GM21528 (cell line): ENCODE measurements around the gene PSTPIP1.

Experiments used
- ATAC-seq: cut with Tn5 transposase; IDR thresholded peaks from one replicate; pipeline ENCODE4 v1.9.1; 2021; ENCODE audit warnings: mild to moderate bottlenecking, moderate library complexity; ENCODE audit not compliant: unreplicated experiment, low FRiP score

PSTPIP1 gene

DNA sequence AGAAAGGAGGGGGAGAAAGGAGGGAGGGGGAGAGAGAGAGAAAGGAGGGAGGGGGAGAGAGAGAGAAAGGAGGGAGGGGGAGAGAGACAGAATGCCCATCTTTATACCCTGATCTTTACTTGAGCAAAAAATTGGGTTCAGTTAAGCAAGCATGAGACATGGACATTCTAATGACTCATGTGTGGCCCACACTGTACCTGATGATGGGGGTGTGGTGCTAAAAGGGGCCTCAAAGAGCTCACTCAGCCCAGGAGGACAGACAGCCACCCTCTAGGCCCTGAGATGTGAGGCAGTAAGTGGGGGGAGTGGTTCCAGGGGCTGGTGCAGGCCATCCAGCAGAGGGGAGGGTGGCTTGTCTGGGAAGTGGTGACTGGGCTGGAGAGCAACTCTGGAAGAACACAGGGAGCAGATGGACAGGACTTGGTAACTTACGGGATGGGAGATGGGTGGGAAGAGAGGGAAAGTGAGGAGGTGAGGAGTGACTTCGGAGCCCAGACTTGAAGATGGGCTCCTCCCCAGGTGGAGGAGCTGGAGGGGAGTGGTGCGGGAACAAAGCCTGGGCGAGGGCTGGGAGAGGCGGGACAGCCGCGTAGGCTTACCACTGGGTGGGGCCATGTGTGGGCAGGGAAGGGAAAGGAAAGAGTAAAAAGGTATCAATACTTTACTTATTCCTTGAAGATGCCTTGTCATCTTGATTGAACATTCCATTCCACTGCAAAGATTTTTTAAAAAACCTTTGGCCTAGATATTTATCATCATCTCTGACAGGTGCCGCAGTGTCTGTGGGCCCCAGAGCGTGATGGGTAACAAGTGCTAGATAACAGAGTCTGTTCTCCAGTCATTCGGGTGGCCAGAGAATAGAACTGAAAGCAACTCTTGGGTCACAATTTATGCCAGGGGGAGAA lies 43.6 kb downstream of the PSTPIP1 start:
- ATAC-seq: no peak

GRCh38 chr15:77039217-77039533 lies 44.2 kb downstream of the PSTPIP1 start:
- ATAC-seq: no peak

DNA sequence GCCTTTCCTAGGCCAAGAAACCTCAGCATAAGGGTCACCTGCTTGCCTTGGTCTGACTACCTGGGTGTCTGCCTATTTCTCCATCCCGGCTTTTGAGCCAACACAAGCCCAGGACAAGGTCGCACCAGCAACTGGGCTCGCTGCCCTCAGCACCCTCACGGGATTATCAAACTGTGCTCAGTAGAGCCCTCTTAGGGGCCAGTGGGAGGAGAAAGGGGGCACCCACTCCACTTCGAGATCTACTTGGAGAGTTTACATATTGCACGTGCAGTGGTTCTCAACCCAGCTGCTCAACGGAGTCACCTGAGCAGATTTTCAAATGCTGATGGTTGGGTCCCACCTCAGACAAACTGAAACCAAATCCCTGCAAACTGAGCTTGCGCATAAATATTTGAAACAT lies 44.9 kb downstream of the PSTPIP1 start:
- ATAC-seq: no peak

DNA sequence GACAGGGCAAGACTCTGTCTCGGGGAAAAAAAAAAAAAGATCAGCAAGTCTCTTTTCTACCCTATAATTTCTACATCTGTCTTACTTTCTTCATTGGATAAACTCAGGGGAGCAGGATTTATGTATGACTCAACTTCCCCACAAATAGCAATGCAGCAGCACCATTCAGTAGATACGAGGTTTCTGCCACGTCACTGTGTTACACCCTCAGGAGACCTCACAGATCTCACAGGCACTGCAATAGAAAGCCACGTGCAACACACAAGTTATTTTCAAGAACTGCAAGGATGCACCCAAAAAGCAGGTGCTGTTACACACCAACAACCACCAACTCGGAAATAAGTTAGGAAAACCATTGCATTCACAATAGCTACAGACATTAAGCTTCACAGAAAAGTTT lies 45.7 kb downstream of the PSTPIP1 start:
- no peak for ATAC-seq

GRCh38 chr15:77042245-77042919 lies 47.5 kb downstream of the PSTPIP1 start:
- no peak for ATAC-seq

DNA sequence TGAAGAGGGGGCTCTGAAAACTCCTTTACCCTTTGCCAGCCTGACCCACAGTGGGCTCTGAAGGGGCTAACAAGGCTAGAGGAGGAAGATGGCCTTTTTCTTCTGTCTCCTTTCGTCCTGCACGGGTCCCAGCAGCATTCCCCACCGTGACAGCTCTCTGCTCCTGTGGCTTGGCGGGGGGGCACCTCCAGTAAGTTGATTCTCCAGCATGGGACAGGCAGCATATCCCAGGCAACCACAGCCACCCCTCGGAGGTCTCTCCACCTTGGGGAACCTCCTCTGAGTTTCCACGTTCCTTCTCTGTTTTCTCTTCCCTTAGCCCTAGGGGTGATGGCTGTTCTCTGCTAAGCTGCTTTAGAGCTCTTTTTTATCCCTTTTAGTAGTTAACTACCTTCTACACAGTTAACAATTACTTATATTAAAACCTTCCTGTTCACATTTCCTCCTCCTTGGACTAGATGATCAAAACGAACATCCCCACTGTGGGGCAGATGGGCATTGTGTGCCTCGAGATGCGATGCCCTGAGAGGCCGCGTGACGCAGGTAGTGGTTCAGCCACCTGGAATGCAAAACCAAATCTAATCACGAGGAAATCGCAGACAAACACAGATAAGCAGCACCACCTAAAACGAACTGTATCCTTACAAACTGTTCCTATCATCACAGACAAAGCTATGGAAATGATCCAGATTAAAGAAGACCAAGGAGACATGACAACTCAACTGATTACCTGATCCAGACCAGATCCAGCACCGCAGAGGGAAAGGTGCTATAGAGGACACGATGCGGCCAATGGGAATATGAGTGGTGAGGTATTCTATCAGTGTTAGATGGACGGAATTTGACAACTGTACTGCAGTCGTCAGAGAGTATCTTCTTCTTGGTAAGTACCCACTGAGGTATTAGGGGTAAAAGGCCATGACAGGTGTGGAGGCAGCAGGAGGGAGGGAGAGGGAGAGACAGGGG lies 48.3 kb downstream of the PSTPIP1 start:
- no peak for ATAC-seq

DNA sequence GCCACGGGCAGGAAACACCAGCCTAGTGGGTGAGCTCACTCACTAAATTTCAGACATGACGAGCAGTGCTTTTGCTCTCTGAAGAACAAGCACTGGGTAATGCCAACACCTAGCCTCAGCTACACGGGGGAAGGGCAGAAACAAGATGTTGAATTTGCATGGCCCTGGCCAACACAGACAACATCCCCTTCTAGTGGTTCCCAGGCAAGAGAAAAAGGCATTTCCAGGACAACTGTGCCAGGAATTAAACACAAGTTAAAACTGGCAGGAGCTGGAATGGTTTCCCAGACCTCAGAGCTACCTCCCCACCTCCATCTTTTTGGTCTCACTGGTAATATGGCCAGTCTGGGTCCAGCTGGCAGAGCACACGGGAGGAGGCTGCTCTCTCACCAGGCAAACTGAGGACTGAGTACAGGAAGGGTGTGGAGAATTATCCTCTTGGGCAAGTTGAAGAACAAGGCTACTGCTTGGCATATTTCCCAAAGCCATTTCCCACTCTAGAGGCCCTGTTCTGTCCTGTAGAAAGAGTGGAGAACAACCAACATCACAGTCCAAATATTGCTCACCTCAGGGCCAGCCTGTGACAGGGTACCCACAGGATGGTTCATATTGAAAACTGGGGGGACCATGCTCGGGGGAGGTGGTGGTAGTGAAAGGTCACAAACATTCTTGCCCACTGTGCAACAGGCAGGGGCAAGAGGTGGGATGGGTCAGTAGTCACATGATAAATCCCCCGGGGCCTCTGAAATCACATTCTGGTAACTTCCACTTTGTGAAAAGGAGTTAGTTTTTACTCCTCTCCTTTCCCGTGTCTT lies 49.5 kb downstream of the PSTPIP1 start:
- ATAC-seq: no peak

DNA sequence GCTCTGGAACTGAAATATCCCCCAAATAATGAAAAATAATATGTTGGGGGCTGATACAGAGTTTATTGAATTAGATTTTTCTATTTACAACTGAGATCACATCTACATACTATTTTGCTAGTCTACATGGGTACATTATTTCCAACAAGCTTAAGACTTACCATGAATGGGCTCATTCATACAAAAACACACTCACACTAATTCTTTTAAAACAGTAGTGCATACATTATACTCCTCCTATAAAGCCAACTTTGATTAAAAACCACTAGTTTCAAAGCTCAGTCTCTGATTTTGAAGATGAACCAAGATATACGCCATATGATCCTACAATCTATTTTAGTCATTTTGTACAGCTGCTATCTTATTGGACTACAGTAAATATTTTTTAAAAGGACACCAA lies 51.1 kb downstream of the PSTPIP1 start:
- no peak for ATAC-seq

DNA sequence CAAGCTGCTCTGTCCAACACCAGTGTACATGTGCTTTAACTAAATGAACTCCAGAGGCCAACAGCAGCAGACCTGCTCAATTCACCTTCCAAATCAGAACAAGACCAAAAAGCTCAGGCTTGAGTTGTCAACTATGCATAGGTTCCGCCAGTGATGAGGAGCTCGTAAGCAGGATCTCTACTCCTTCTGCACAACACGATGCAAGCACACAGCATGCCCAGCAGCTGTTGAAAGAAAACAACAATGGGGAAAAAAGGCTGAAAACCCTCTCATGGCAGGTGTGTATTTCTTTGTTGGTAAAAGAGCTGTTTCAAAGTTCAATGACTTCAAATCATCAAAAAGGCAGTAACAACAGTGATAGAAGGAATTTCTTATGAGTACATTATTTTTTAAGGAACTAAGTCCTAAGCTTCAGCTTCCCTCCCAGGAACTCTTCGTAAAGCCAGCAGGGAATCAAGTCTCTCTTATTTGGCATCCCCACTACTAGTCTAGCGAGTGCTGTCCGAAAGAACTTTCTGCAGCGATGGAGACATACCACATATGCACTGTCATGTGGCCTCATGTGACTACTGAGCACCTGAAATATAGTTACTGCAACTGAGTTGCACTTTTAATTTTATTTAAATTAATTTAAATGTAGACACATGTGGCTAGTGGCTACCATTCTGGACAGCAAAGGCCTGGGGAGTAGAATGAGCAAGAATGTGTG lies 51.9 kb downstream of the PSTPIP1 start:
- no peak for ATAC-seq

DNA sequence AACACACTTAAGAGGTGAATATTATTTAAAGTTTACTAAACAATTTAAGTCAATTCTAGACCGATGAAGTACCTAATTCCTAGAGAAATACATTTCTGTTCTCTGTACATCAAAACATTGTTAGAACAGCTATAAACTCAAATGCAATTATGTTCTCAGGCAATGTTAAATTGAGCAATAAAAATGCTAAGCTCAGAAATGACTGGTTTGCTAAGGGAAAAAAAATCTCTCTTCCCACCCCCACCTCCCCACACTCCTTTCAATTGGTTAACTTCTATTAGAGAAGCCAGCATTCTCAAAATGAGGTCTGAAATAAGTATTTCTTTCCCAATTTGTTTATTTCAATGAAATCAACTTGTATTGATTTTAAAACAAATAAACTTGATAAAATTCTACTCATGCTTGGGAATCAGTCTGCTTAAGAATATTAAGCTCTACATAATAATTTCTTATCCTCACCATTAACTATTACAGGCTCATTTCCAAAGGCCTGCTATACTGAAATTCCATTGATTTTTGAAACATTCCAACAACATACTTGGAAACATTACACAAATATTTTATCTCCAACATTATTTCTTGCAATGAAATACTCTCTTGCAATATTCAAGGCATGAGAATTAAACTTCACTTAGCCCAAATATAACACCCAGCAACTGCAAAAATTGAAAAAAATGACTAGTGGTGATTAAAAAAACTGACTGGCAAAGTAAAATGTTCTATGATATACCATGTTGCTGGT lies 53.4 kb downstream of the PSTPIP1 start:
- no peak for ATAC-seq

GRCh38 chr15:77052556-77052955 lies 57.6 kb downstream of the PSTPIP1 start:
- no peak for ATAC-seq

DNA sequence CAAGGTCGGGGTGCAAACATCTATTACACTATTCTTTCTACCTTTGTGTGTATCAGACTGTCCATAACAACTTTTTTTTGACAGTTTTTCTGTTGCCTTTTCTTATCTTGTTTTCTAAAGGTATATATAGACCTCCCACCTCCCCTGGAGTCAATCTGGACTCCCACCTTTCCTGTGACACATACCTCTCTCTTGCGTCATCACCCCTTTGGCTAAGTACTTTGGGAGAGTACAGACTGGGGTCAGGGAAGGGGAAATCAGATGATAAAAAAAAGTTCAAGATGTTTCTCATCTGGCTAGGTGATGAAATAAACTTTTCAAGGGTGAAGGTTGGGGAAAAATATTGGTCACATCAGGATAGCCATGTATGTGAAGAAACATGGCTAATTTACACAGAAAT lies 58.8 kb downstream of the PSTPIP1 start:
- no peak for ATAC-seq

DNA sequence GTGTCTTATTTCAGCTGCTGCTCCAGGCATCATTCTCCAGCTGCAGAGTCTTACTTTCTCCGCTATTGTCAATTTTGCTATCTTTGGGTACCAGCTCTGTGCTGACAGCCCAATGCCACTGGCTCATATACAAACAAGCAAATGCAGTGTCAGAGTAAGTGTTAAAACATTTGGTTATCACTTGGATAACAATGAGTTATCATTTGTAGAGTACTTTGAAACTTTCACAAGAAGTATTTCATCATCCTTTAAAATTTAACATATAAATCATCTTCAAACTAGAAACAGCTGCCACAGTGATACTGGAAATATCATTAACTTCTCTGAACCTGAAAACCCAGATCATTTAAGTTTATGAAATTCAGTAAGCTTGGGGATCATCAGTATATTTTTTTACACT lies 62.1 kb downstream of the PSTPIP1 start:
- ATAC-seq: no peak

- ATAC-seq: no peak
Measured at GRCh38 chr15:77057685-77058084, 62.8 kb downstream of the PSTPIP1 start.

DNA sequence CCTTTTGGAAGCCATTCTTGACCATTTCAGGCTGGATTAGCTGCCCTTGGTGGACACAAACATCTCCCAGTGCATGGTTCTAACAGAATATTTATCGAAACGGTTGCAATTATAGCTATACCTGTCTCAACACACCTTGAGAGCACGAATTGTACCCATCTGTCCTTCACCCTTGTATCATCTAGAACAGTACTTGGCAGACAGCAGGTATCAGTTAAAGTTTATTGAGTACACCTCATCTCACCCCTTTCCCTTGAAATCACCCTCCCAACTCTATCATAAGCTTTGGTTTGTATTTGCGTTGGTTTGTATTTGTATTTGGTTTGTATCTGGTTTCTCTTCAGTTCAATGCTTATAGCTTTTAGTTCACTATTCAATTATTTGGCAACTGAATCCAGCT lies 63.5 kb downstream of the PSTPIP1 start:
- no peak for ATAC-seq

DNA sequence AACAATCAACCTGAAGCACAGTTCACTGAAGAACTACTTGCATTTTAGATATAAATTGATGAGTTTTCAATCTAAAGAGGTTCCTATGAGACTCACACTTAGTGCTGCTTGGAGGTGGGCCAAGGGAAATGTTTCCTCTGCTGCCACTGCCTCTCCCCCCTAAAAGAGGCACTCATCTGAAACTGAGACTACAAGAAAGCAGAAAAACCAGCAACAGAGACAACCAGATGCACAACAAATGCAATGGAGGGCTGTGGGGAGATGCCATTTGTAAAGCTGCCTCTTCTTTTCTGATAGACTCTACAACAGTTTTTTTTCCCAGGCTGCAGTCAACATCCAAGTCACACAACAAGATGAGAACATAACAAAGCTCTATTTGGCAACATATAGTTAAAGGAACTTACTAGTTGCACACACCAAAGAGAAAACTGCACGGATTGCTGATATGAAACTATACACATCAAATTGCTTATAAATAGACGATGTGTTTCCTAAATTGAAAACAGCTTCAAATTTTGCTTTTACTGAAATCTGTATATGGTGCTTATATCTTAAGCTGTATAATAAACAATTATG lies 64.9 kb downstream of the PSTPIP1 start:
- no peak for ATAC-seq

GRCh38 chr15:77060546-77060945 lies 65.6 kb downstream of the PSTPIP1 start:
- no peak for ATAC-seq

GRCh38 chr15:77063249-77063648 lies 68.3 kb downstream of the PSTPIP1 start:
- no peak for ATAC-seq

DNA sequence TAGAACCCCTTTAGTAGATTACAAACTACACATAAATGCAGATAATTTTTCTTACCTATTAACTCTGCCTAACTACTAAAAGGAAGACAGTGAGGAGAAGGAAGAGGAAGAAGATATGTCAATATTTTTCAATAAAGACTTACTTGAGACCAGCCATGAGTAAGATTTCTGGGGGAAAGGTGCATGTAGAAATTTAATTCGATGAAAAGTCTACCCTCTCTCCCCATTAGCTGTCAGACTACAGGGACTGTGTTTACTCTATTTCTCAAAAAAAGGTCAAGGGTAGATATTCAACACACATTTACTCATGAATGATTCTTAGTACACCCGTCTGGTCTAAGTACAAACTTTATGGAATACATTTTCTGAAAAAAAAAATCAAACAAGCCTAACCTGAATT lies 69.1 kb downstream of the PSTPIP1 start:
- no peak for ATAC-seq
